ENCODE results near the gene GPC6. TPM values are rescaled to one million over a fixed set of nuclear protein-coding genes. Genes with fewer than 3 reads are reported as not detected.

Gene GPC6
- polyA plus RNA-seq, 1 donor from 2014 or later: 9.0 TPM

- no peak overlapping the region for H3K4me3 ChIP-seq (ENCODE audit: low read length)
- H4K20me1 ChIP-seq (ENCODE audit: insufficient read depth): no peaks in the 10 kb centered on the region
- H3K9me2 ChIP-seq (ENCODE audit: insufficient read depth, low read length): peaks cover 5% of the 10 kb centered on the region
- no peak overlapping the region for H2AFZ ChIP-seq (ENCODE audit: low read depth, low read length)
- H3K79me2 ChIP-seq (replicated peaks; ENCODE audit: insufficient read depth, low read length): no peaks in the 10 kb centered on the region
- no peak overlapping the region for H3K27ac ChIP-seq (ENCODE audit: low read length)
- no peaks in the 10 kb centered on the region for H3F3A ChIP-seq (ENCODE audit: insufficient read depth, low read length, poor library complexity, severe bottlenecking)
- no peak overlapping the region for H3K4me2 ChIP-seq (ENCODE audit: low read length)
- H3K9ac ChIP-seq (ENCODE audit: low read length): no peak overlapping the region
- no peaks in the 10 kb centered on the region for H3K9me3 ChIP-seq (ENCODE audit: low read length)
- no peak for TF ChIP-seq TAF1 (IDR thresholded peaks at IDR 0.05; ENCODE audit: low read depth)
- TF ChIP-seq CTCF (IDR thresholded peaks at IDR 0.05; ENCODE audit: poor library complexity, severe bottlenecking): no peak
- no peak for TF ChIP-seq SMC3 (conservative IDR thresholded peaks at IDR 0.05; ENCODE audit: poor library complexity)
- no peak for TF ChIP-seq RAD21 (conservative IDR thresholded peaks at IDR 0.05)
- no peak for TF ChIP-seq MXI1 (conservative IDR thresholded peaks at IDR 0.05; ENCODE audit: poor library complexity, severe bottlenecking)
- H3K36me3 ChIP-seq (ENCODE audit: insufficient read depth, low read length): no peaks in the 10 kb centered on the region
- no peaks in the 10 kb centered on the region for H3K27me3 ChIP-seq (ENCODE audit: insufficient read depth, low read depth, low read length)
These were observed 543.0 kb downstream of the GPC6 start for GRCh38 chr13:93769607-93770006.

GRCh38 chr13:93771227-93771626 lies 544.6 kb downstream of the GPC6 start:
- no peaks in the 10 kb centered on the region for H3K79me2 ChIP-seq (replicated peaks; ENCODE audit: insufficient read depth, low read length)
- TF ChIP-seq TAF1 (IDR thresholded peaks at IDR 0.05; ENCODE audit: low read depth) (no peak), EZH2 (IDR thresholded peaks at IDR 0.05; ENCODE audit: borderline replicate concordance, insufficient read depth, low read length, poor library complexity, severe bottlenecking) (no peak), REST (IDR thresholded peaks at IDR 0.05; ENCODE audit: borderline replicate concordance) (no peak), EP300 (conservative IDR thresholded peaks at IDR 0.05; ENCODE audit: poor library complexity, severe bottlenecking) (no peak)
- H3K9me2 ChIP-seq (ENCODE audit: insufficient read depth, low read length): no peaks in the 10 kb centered on the region
- no peaks in the 10 kb centered on the region for H3K36me3 ChIP-seq (ENCODE audit: insufficient read depth, low read length)
- no peak overlapping the region for H3K27ac ChIP-seq (ENCODE audit: low read length)
- no peaks in the 10 kb centered on the region for H3K27me3 ChIP-seq (ENCODE audit: insufficient read depth, low read depth, low read length)
- H2AFZ ChIP-seq (ENCODE audit: low read depth, low read length): no peak overlapping the region
- no peak overlapping the region for H3K9ac ChIP-seq (ENCODE audit: low read length)
- no peak overlapping the region for H3K4me3 ChIP-seq (ENCODE audit: low read length)
- H3F3A ChIP-seq (ENCODE audit: insufficient read depth, low read length, poor library complexity, severe bottlenecking): no peaks in the 10 kb centered on the region
- H4K20me1 ChIP-seq (ENCODE audit: insufficient read depth): no peaks in the 10 kb centered on the region
- no peak overlapping the region for H3K4me2 ChIP-seq (ENCODE audit: low read length)
- no peaks in the 10 kb centered on the region for H3K9me3 ChIP-seq (ENCODE audit: low read length)

GRCh38 chr13:93771782-93772181 lies 545.2 kb downstream of the GPC6 start:
- Histone ChIP-seq H3K9ac (ENCODE audit: low read length) (no peak overlapping the region), H3K9me3 (ENCODE audit: low read length) (no peaks in the 10 kb centered on the region), H3K79me2 (replicated peaks; ENCODE audit: insufficient read depth, low read length) (no peaks in the 10 kb centered on the region), H2AFZ (ENCODE audit: low read depth, low read length) (no peak overlapping the region), H3F3A (ENCODE audit: insufficient read depth, low read length, poor library complexity, severe bottlenecking) (no peaks in the 10 kb centered on the region), H4K20me1 (ENCODE audit: insufficient read depth) (no peaks in the 10 kb centered on the region), H3K36me3 (ENCODE audit: insufficient read depth, low read length) (no peaks in the 10 kb centered on the region), H3K27ac (ENCODE audit: low read length) (no peak overlapping the region), H3K27me3 (ENCODE audit: insufficient read depth, low read depth, low read length) (no peaks in the 10 kb centered on the region), H3K4me3 (ENCODE audit: low read length) (no peak overlapping the region), H3K4me2 (ENCODE audit: low read length) (no peak overlapping the region), H3K9me2 (ENCODE audit: insufficient read depth, low read length) (no peaks in the 10 kb centered on the region)
- TF ChIP-seq MXI1 (conservative IDR thresholded peaks at IDR 0.05; ENCODE audit: poor library complexity, severe bottlenecking): no peak
- no peak for TF ChIP-seq SMC3 (conservative IDR thresholded peaks at IDR 0.05; ENCODE audit: poor library complexity)
- TF ChIP-seq EZH2 (IDR thresholded peaks at IDR 0.05; ENCODE audit: borderline replicate concordance, insufficient read depth, low read length, poor library complexity, severe bottlenecking): no peak
- no peak for TF ChIP-seq REST (IDR thresholded peaks at IDR 0.05; ENCODE audit: borderline replicate concordance)
- TF ChIP-seq POLR2AphosphoS5 (IDR thresholded peaks at IDR 0.05): no peak
- TF ChIP-seq RAD21 (conservative IDR thresholded peaks at IDR 0.05): no peak
- no peak for TF ChIP-seq CTCF (IDR thresholded peaks at IDR 0.05; ENCODE audit: poor library complexity, severe bottlenecking)
- no peak for TF ChIP-seq EP300 (conservative IDR thresholded peaks at IDR 0.05; ENCODE audit: poor library complexity, severe bottlenecking)
- TF ChIP-seq TAF1 (IDR thresholded peaks at IDR 0.05; ENCODE audit: low read depth): no peak

Measured in neural cell (in vitro differentiated cells).